ENCODE results near the gene IL9. TPM values are rescaled to one million over a fixed set of nuclear protein-coding genes. Genes with fewer than 3 reads are reported as not detected.

IL9 gene
- total RNA-seq, 1 donor from 2014 or later: not detected

GRCh38 chr5:135847976-135848375, 47.7 kb downstream of the IL9 start:
- intact Hi-C loops (cut with DNase I): no loop called here
- DNase-seq (ENCODE audit: low spot score): no peak

- DNase-seq (ENCODE audit: low spot score): peak; percentile 60
- intact Hi-C loops (cut with DNase I): no loop called here
Measured at GRCh38 chr5:135846311-135846710, 49.3 kb downstream of the IL9 start.

- peak; percentile 56 for DNase-seq (ENCODE audit: low spot score)
- intact Hi-C loops (cut with DNase I): no loop called here
Measured at GRCh38 chr5:135843571-135844337, 51.9 kb downstream of the IL9 start.

GRCh38 chr5:135842737-135843136, 52.9 kb downstream of the IL9 start:
- no peak for DNase-seq (ENCODE audit: low spot score)
- intact Hi-C loops (cut with DNase I): no loop called here

Other genes with a start within 250 kb of the IL9 start
- gene SLC25A48, start 61.2 kb downstream of the IL9 start, total RNA-seq: not detected
- gene LECT2, start 59.1 kb upstream of the IL9 start, total RNA-seq: not detected
- 46.9 TPM for gene TGFBI, start 133.1 kb upstream of the IL9 start, total RNA-seq
- gene SMAD5, start 237.0 kb upstream of the IL9 start, total RNA-seq: 45.9 TPM